Central memory CD4-positive, alpha-beta T cell (primary cell): ENCODE data around the gene MYLK4.

Experiments used
- DNase-seq: peaks from one replicate; pipeline ENCODE4 v3.0.0; 2022
- total RNA-seq, 3 experiments: gene quantifications; one replicate each; lab custom pipeline; 2026; lab: John Stamatoyannopoulos, UW

The MYLK4 gene
- 0.92 to 8.5 (median 4.7) reads per million in 3 experiments for total RNA-seq

GRCh38 chr6:2750832-2751231, at the start of gene MYLK4:
Gene MYLK4 (minus strand): TSS chr6:2750922. CDS start chr6:2749294, 1,628 bp downstream.
- DNase-seq, result no peak

- no peak for DNase-seq
Measured at GRCh38 chr6:2799936-2800527, 49.3 kb upstream of the MYLK4 start.

- DNase-seq, result no peak
Measured at GRCh38 chr6:2798586-2799134, 47.9 kb upstream of the MYLK4 start.

GRCh38 chr6:2797564-2798031, 46.9 kb upstream of the MYLK4 start:
- DNase-seq, result no peak

- DNase-seq, result no peak
Measured at GRCh38 chr6:2796861-2797260, 46.1 kb upstream of the MYLK4 start.

- DNase-seq, result no peak
Measured at GRCh38 chr6:2795956-2796355, 45.2 kb upstream of the MYLK4 start.

GRCh38 chr6:2795162-2795561, 44.4 kb upstream of the MYLK4 start:
- DNase-seq, result no peak

- no peak for DNase-seq
Measured at GRCh38 chr6:2794171-2794730, 43.5 kb upstream of the MYLK4 start.

GRCh38 chr6:2793534-2794151, 42.9 kb upstream of the MYLK4 start:
- DNase-seq, result no peak

- no peak for DNase-seq
Measured at GRCh38 chr6:2792330-2793110, 41.8 kb upstream of the MYLK4 start.

- DNase-seq, result no peak
Measured at GRCh38 chr6:2791450-2791974, 40.8 kb upstream of the MYLK4 start.

- peak; percentile 30 for DNase-seq
Measured at GRCh38 chr6:2790588-2791449, 40.1 kb upstream of the MYLK4 start.

- DNase-seq, result no peak
Measured at GRCh38 chr6:2786269-2786668, 35.5 kb upstream of the MYLK4 start.

- DNase-seq, result no peak
Measured at GRCh38 chr6:2784930-2785329, 34.2 kb upstream of the MYLK4 start.

GRCh38 chr6:2784061-2784460, 33.3 kb upstream of the MYLK4 start:
- no peak for DNase-seq

GRCh38 chr6:2783188-2783963, 32.7 kb upstream of the MYLK4 start:
- DNase-seq, result no peak

- no peak for DNase-seq
Measured at GRCh38 chr6:2782825-2783187, 32.1 kb upstream of the MYLK4 start.

GRCh38 chr6:2782356-2782708, 31.6 kb upstream of the MYLK4 start:
- no peak for DNase-seq

GRCh38 chr6:2781685-2782355, 31.1 kb upstream of the MYLK4 start:
- no peak for DNase-seq

- no peak for DNase-seq
Measured at GRCh38 chr6:2780102-2780737, 29.5 kb upstream of the MYLK4 start.
